ENCODE data around the gene ZSCAN4. TPM values are rescaled to one million over a fixed set of nuclear protein-coding genes. Genes with fewer than 3 reads are reported as not detected.

ZSCAN4 gene
- total and polyA plus RNA-seq, 11 donors = 0.03 to 0.14 (median 0.11) TPM; not detected in 8

GRCh38 chr19:57655443-57655842, 13.3 kb upstream of the ZSCAN4 start:
- ATAC-seq (no peak), DNase-seq (no peak)
- intact Hi-C loops (cut with DNase I) = no loop called here
- H3K4me1 ChIP-seq = peaks cover 0 to 12% (median 0%) of the 10 kb centered on the region in 12 donors
- TF ChIP-seq CTCF (IDR thresholded peaks at IDR 0.05) = no peak
- TF ChIP-seq POLR2A (IDR thresholded peaks at IDR 0.05) = no peak
- peaks cover 0 to 8% (median 0%) of the 10 kb centered on the region in 12 donors for H3K9me3 ChIP-seq
- H3K27ac ChIP-seq = no peak overlapping the region
- H3K4me3 ChIP-seq = no peak overlapping the region
- H3K36me3 ChIP-seq = no peaks in the 10 kb centered on the region
- WGBS, 4 donors = 40 to 96% (median 93%) methylated on average over 1 of the region's 1 CpG
- no peaks in the 10 kb centered on the region for H3K27me3 ChIP-seq

- 80 to 93% (median 87%) methylated on average over 1 of the region's 1 CpG for WGBS, 4 donors
- ATAC-seq (no peak), DNase-seq (no peak)
- Histone ChIP-seq H3K36me3 (no peaks in the 10 kb centered on the region), H3K27ac (no peak overlapping the region), H3K4me3 (no peak overlapping the region), H3K27me3 (no peaks in the 10 kb centered on the region), H3K4me1 (peaks cover 0 to 6% (median 0%) of the 10 kb centered on the region in 12 donors), H3K9me3 (peaks cover 0 to 8% (median 0%) of the 10 kb centered on the region in 12 donors)
- intact Hi-C loops (cut with DNase I) = no loop called here
- TF ChIP-seq POLR2A (IDR thresholded peaks at IDR 0.05) (no peak), CTCF (IDR thresholded peaks at IDR 0.05) (no peak)
Measured at GRCh38 chr19:57656346-57656745, 12.4 kb upstream of the ZSCAN4 start.

GRCh38 chr19:57664269-57665127, 4.2 kb upstream of the ZSCAN4 start:
- DNase-seq (peak; percentile 60 to 79 (median 70)), ATAC-seq (peak; percentile 81 to 98 (median 96))
- WGBS, 4 donors = 1 to 3% (median 2%) methylated on average over 49 to 64 of the region's 64 CpGs
- intact Hi-C loops (cut with DNase I) = no loop called here
- peak overlapping the region; percentile 30 to 81 (median 62) for H3K4me3 ChIP-seq
- peak overlapping the region; percentile 7 to 87 (median 78) for H3K27ac ChIP-seq
- H3K9me3 ChIP-seq = no peaks in the 10 kb centered on the region
- no peaks in the 10 kb centered on the region for H3K36me3 ChIP-seq
- H3K27me3 ChIP-seq = peaks cover 0 to 9% (median 0%) of the 10 kb centered on the region in 9 donors
- peaks cover 0 to 9% (median 4%) of the 10 kb centered on the region in 12 donors for H3K4me1 ChIP-seq
- TF ChIP-seq CTCF (IDR thresholded peaks at IDR 0.05) (no peak), POLR2A (IDR thresholded peaks at IDR 0.05) (peak in 1 of 2 donors; percentile 46)

GRCh38 chr19:57665261-57665806, 3.4 kb upstream of the ZSCAN4 start:
- intact Hi-C loops (cut with DNase I) = no loop called here
- Histone ChIP-seq H3K36me3 (no peaks in the 10 kb centered on the region), H3K9me3 (no peaks in the 10 kb centered on the region), H3K27ac (peak overlapping the region in 6 of 12 donors; percentile 72 to 87 (median 80)), H3K4me1 (peaks cover 0 to 9% (median 4%) of the 10 kb centered on the region in 12 donors), H3K4me3 (peak overlapping the region in 1 of 12 donors; percentile 63), H3K27me3 (peaks cover 0 to 9% (median 0%) of the 10 kb centered on the region in 9 donors)
- 83 to 87% (median 85%) methylated on average over 9 of the region's 9 CpGs for WGBS, 4 donors
- no peak for DNase-seq
- TF ChIP-seq CTCF (IDR thresholded peaks at IDR 0.05) (no peak), POLR2A (IDR thresholded peaks at IDR 0.05) (no peak)
- no peak for ATAC-seq

All from heart left ventricle (tissue), 16 donors.